Epithelial cell of prostate (primary cell): ENCODE results near the gene F11R.
"Not testable (repeated sequence)": the region's sequence is repeated elsewhere in the genome, so short reads cannot be mapped to it uniquely, and the experiment has no call there.

Source experiments
- DNase-seq: peaks from one replicate; pipeline ENCODE4 v3.0.0-alpha.2; 2011; ENCODE audit warnings: low read depth, low spot score
- H3K27ac ChIP-seq: fragments of 450-650 bp; 2 replicates; pipeline ENCODE4 v1.5.1; 2017; ENCODE audit warnings: mild to moderate bottlenecking

Gene F11R

DNA sequence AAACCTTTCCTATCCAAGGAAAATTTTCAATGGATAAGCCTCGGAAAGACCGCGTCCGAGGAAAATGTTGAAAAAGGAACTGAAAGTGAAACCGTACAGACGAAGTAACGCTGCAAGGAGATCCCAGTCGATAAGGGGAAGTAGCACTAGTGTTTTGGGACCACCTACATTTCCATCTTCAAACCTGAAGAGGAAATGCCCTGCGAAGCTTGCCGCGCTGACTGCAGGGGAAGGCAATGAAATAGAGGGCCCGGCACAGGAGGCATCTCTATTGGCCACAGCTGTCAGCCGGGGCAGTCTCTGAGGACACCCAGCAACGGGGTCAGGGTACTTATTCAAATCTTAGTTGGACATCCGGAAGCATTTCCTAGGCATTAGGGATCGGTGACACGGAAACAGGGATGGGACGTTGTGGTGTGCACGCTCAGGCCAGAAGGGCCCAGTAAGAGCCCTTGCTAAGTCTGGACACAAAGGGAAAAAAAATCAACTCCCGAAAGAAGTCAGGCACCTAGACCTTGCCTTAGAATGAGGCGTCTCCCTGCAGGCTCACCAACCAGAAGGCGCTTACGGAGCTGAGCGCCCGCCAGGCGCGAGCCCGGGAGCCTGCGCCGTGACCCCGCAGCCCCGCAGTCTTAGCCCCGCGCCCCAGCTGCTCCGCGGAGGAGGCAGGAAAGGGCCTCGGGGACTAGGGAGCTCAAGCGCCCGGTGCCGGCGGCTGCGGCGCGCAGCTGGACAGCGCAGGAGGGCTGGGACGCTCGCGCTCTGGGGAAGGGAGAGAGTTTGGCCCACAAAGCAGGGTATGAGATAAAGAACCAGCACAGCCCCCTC, 24.2 kb upstream of the F11R start:
- peak overlapping the region; percentile 91 for H3K27ac ChIP-seq
- DNase-seq: no peak

DNA sequence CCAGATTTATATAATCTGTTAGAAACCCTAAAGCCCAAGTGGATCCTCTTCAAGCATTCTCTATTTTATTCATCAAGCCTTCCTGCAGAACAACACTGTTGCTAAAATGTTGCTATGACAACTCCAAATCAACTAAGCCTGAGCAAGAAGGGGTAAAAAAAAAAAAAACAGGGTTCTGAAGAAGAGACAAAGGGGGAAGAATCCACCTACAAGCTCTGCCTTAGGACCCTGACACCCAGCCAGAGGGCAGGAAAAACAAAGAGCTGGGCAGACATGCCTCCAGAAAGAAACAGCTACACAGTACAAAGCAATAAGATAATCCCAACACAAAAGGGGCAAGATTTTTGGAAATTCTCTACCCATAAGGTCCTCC, 23.6 kb upstream of the F11R start:
- no peak for DNase-seq

GRCh38 chr1:161039546-161039945, 18.6 kb upstream of the F11R start:
- H3K27ac ChIP-seq: peak overlapping the region; percentile 67
- no peak for DNase-seq

More for the DNA sequence above, 23.6 kb upstream of the F11R start:
- H3K27ac ChIP-seq: peak overlapping the region; percentile 91

- no peak for DNase-seq
- H3K27ac ChIP-seq: peak overlapping the region; percentile 67
Measured at GRCh38 chr1:161039154-161039545, 18.2 kb upstream of the F11R start.

DNA sequence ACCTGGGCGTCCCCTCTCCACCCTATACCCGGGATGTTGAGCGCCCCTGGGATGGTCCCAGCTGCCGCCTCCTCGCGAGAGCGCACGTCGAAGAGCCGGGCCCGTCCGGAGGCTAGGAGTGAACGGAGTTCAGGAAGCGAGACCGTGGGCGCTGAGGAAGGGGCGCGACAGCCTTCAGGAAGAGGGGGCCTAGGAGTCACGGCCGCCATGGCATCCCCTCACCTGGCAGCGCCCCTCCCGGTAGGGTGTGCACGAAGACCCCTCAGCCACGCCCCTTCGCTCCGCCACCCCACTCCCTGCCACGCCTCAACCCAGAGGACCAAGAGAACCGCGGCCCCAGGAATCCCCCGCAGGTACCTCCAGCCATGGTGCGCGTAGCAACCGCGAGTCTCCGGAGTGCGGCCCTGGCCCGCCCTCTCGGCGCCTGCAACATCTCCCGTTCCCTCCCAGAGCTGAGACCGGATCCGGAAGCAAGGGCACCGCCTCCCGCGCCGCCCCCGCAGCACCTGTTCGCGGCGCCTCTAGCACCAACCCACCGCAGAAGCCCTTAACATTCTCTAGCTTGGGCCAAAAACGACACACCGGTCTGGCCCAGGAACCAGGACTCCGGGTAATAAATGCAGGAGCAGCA, 17.7 kb upstream of the F11R start, which contains the start of gene TSTD1:
Gene TSTD1 (minus strand): TSS at position 442 of the 631 bp plus-strand sequence. CDS start 75 bp downstream, at position 367.
- no peak for DNase-seq
- peak within 1 kb of the TSS; percentile 67 for H3K27ac ChIP-seq

DNA sequence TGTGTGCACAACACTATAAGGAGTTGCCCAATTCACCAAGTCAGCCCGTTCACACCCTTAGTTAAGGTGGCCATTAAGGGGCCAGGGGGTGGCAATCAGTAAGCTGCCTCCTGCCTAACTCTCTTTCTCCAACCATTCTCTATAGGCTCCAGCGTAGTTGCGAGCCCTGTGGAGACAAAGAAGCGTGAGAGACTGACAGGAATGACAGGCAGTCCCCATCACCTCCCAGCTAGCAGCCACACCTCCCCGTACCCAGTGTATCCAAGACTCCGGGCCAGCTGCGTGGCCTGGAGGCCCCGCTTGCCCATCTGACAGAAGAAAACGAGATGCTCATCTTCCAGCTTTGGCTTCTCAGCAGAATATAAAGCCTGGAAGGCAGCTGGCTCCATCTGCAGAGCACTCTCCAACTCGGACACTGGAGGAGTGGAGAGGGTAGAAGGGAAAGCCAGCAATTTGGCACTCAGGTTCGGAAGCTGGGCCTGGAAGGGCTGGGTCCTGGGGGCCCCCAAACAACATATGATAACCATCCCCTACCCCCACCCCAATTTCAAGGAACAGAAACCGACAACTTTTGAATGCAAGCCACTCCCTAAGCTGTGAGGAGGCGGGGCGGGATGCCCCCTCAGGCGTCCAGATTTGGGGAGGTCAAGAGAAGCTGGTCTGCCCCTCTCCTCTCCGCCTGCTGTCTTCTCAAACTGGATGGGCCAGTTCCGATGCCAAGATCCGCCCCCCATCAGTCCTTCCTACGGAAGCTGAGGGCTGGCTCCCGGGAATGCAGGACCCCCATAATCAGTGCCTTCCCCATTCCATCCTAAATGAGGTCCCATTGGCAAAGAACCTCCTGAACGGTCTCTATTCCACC, 16.9 kb upstream of the F11R start:
- H3K27ac ChIP-seq: peak overlapping the region; percentile 67
- no peak for DNase-seq

- DNase-seq: no peak
- H3K27ac ChIP-seq: peak overlapping the region; percentile 25
Measured at GRCh38 chr1:161033751-161034150, 12.8 kb upstream of the F11R start.

DNA sequence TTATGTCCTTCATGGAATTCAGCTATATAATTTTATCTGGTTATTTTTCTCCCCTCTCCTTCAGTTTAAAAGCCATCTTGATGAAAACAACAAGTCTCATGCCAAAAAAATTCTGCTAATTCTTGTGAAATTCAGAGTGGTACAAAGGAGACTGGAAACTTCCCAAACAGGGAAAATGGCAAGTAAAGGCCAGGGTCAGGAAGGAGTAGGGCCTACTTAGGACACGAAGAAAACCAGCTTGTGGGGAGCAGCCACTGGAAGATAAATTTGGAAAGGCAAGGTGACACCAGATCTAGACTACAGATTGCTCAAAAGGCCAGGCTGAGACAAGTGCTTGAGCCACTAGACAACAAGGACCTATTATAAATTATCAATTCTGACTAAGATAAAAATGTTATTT, 11.5 kb upstream of the F11R start:
- H3K27ac ChIP-seq: peak overlapping the region; percentile 25
- DNase-seq: no peak

DNA sequence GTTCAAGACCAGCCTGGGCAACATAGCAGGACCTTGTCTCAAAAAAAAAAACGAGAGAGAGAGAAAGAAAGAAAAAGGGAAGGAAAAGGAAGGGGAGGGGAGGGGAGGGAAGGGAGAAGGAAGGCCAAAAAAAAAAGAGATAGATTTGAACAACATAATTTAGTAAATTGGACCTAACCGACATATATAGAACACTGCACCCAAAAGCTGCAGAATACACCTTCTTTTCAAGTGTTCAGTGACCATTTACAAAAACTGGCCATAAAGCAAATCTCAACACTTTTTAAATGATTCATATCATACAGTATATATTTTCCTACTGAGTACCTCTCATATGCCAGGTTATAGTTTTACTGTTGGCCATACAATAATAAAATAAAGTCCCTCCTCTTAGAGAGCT, 10.9 kb upstream of the F11R start:
- DNase-seq: no peak
- no peak overlapping the region for H3K27ac ChIP-seq

DNA sequence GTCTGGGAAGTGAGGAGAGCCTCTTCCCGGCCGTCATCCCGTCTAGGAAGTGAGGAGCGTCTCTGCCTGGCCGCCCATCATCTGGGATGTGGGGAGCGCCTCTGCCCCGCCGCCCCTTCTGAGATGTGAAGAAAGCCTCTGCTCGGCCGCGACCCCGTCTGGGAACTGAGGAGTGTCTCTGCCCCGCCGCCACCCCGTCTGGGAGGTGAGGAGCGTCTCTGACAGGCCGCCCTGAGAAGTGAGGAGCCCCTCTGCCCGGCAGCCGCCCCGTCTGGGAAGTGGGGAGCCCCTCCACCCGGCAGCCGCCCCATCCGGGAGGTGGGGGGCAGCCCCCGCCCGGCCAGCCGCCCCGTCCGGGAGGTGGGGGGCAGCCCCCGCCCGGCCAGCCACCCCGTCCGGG, 8.5 kb upstream of the F11R start:
- DNase-seq: not testable (repeated sequence)

GRCh38 chr1:161026954-161027353, 6.0 kb upstream of the F11R start:
- DNase-seq: not testable (repeated sequence)
- H3K27ac ChIP-seq: peak overlapping the region; percentile 68

More for the DNA sequence above, 8.5 kb upstream of the F11R start:
- not testable (repeated sequence) for H3K27ac ChIP-seq

DNA sequence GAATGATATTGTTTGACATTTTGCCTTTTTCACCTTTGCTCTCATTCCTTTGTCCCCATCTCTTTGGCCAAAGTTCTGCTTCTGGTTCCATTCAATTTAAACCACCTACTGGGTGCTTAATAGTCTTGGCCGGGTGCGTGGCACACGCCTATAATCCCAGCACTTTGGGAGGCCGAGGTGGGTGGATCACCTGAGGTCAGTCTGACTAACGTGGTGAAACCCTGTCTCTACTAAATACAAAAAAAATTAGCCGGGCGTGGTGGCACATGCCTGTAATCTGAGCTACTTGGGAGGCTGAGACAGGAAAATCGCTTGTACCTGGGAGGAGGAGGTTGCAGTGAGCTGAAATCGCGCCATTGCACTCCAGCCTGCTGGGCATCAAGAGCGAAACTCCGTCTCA, 1.5 kb upstream of the F11R start:
- H3K27ac ChIP-seq: peak overlapping the region; percentile 96
- DNase-seq: not testable (repeated sequence)

- H3K27ac ChIP-seq: peak overlapping the region; percentile 96
Measured at GRCh38 chr1:161021970-161022353, 1.0 kb upstream of the F11R start.

GRCh38 chr1:161021165-161021969, 415 bp upstream of the F11R start:
- DNase-seq: peak; percentile 100
- peak overlapping the region; percentile 96 for H3K27ac ChIP-seq

More at GRCh38 chr1:161021970-161022353, 1.0 kb upstream of the F11R start:
- peak; percentile 92 for DNase-seq

- H3K27ac ChIP-seq: peak overlapping the region; percentile 96
- peak; percentile 91 for DNase-seq
Measured at GRCh38 chr1:161019751-161020495, 1.0 kb downstream of the F11R start.

DNA sequence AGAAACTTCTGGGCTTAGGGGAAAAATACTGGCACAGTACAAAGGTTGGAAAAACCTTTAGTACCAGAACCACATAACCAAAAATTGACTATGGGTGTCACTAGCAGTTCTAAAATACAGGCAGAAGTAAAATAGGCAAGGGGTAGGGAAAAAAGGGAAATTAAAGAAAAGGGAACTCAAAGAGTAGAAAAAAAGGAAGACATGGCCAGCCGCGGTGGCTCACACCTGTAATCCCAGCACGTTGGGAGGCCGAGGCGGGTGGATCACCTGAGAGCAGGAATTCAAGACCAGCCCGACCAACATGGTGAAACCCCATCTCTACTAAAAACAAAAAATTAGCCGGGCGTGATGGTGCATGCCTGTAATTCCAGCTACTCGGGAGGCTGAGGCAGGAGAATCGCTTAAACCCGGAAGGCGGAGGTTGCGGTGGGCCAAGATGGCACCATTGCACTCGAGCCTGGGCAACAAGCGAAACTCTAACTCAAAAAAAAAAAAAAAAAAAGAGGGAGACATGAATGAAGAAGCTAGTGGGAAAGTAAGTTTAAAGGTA, 1.8 kb downstream of the F11R start:
- peak overlapping the region; percentile 96 for H3K27ac ChIP-seq

GRCh38 chr1:161018631-161018930, 2.4 kb downstream of the F11R start:
- peak overlapping the region; percentile 96 for H3K27ac ChIP-seq
- DNase-seq: no peak

More for the DNA sequence above, 1.8 kb downstream of the F11R start:
- DNase-seq: not testable (repeated sequence)

DNA sequence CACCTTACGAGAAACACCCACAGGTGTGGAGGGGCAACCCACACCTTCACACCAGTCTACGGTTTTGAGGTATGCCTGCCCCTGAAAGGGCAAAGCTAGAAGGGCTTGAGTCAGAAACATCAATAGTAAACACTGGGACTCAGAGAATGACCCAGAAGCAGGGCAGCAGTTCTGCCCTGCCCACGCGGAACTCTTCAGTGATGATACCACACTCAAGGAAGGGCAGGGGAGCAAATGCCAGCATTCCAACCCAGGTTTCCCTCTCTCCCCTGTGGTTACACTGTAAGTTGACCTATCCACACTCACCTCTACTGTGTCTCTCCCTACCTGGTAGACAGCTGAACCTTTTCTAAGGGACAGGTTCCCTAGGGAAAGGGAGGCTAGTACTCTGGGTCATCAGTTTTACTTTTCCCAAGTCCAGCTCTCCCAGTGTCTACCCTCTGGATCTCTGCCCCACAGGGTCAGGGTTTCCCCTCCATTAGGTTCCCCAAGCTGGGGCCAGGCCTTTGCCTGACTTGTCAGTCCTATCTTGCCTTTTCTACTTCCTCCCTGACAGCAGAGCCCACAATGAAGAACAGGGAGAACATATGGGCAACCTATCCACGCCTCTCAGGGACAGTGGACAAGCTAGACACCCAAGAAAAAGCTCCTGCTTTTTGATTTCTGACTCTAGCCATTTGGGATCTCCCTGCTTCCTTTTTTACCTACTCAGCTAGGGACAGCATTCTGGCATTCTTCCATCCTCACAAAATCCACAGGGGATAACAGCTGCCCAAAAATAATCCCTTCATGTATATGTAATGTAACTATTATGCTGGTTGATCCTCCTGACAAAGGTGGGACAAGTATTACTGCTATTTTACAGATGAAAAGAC, 3.0 kb downstream of the F11R start:
- DNase-seq: no peak
- H3K27ac ChIP-seq: peak overlapping the region; percentile 96
